ENCODE data around the gene ARHGEF40. TPM values are rescaled to one million over a fixed set of nuclear protein-coding genes. Genes with fewer than 3 reads are reported as not detected.
A peak's percentile ranks its signal among the peaks of the same experiment; 100 is the strongest.

The ARHGEF40 gene
- total and polyA plus RNA-seq, 10 of the 15 experiments (the other 5 are each of a cell fraction or from before 2014, with no cell fraction given): 0.03 to 0.31 (median 0.08) TPM; not detected in 2

DNA sequence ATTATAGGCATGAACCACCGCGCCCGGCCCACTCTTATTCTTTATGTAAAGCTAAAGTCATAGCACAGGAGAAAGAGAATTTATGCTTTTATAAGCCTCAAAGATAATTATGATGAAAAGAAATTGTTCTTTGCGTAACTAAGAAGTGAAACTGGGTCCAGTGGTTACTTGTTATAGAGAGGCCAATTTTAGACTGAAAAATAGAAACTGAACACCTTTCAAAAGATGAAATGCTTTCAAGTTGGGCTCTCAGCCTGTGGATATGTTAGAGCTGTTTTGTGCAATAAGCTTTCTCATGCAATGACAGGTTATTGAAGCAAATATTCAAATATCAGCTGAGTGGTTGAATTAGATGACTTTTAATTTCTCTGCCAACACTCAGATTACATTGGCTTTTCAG lies 38.7 kb downstream of the ARHGEF40 start:
- Histone ChIP-seq H3K9me3 (replicated peaks; ENCODE audit: control insufficient read depth, insufficient read depth, low read length) (no peaks in the 10 kb centered on the region; the same call in 2 of the 3 replicates), H3K27ac (ENCODE audit: control insufficient read depth, insufficient read depth) (peak overlapping the region; percentile 52), H3K4me3 (no peak overlapping the region), H3K79me2 (ENCODE audit: control insufficient read depth, insufficient read depth, low read length) (no peaks in the 10 kb centered on the region), H2AFZ (ENCODE audit: control insufficient read depth, low read depth, low read length) (no peak overlapping the region), H3K9ac (ENCODE audit: control insufficient read depth, insufficient read depth, low read length) (no peak overlapping the region), H3K27me3 (replicated peaks in 1 of 2; ENCODE audit: control insufficient read depth in 2 of 2, insufficient read depth in 2 of 2, low read length in 1 of 2) (no peaks in the 10 kb centered on the region), H3K4me2 (ENCODE audit: control insufficient read depth, insufficient read depth) (peak overlapping the region; percentile 53), H3K36me3 (ENCODE audit: control insufficient read depth in 2 of 2, insufficient read depth in 2 of 2, low read length in 1 of 2) (no peaks in the 10 kb centered on the region), H4K20me1 (ENCODE audit: control insufficient read depth, insufficient read depth) (no peaks in the 10 kb centered on the region), H3K4me1 (ENCODE audit: control insufficient read depth, insufficient read depth, low read length) (peaks cover 30% of the 10 kb centered on the region)
- intact Hi-C loops (cut with micrococcal nuclease; ENCODE audit: unreplicated experiment) (no loop called here), in situ Hi-C loops (cut with MboI) (no loop called here)
- 75% methylated on average over 4 of the region's 4 CpGs for WGBS (ENCODE audit: insufficient coverage, insufficient replicate concordance, low lambda C conversion rate, missing lambda C conversion rate)
- ChIA-PET POLR2A (interaction anchor here (0.6 to 1.6 kb wide), 2 partner anchors 37 to 197 kb away, joined by 4 to 6 read pairs; no protein-coding TSS in a partner anchor), SMC1A (ENCODE audit: uncharacterized antibody, unreplicated experiment) (interaction anchor here (0.7 to 8.3 kb wide), 8 partner anchors 9 to 198 kb away, joined by 3 to 99 read pairs (median 5); no protein-coding TSS in a partner anchor), RAD21 (ENCODE audit: unreplicated experiment) (interaction anchor here (0.6 to 3.3 kb wide), 5 partner anchors 17 to 94 kb away, joined by 3 to 13 read pairs (median 5); partner anchors contain the start of gene ARHGEF40), CTCF (interaction anchor here (0.6 to 10.6 kb wide), 7 partner anchors 14 to 418 kb away, joined by 3 to 253 read pairs (median 11); partner anchors contain the start of genes ARHGEF40 and SALL2)
- FAIRE-seq: no peak
- ATAC-seq: peak; percentile 23
- BruUV-seq (replicated peaks): no TSS peak
- no peak for DNase-seq (ENCODE audit: low read depth, low spot score)
- TF ChIP-seq RAD51 (IDR thresholded peaks at IDR 0.05) (no peak), MEF2A (IDR thresholded peaks at IDR 0.05; ENCODE audit: insufficient read depth, low read depth, low read length) (peak; percentile 73), RUNX3 (IDR thresholded peaks at IDR 0.05; ENCODE audit: low read length) (peak; percentile 56), FOXK2 (IDR thresholded peaks at IDR 0.05) (no peak), IRF4 (IDR thresholded peaks at IDR 0.05; ENCODE audit: low read depth, low read length) (no peak), ZNF274 (IDR thresholded peaks at IDR 0.05; ENCODE audit: insufficient read depth, insufficient read length) (no peak), BRCA1 (IDR thresholded peaks at IDR 0.05; ENCODE audit: low read depth, low read length) (no peak), TCF12 (IDR thresholded peaks at IDR 0.05; ENCODE audit: low read depth, low read length) (no peak), LARP7 (IDR thresholded peaks at IDR 0.05) (no peak)
- TF ChIP-seq, protein P1, sequence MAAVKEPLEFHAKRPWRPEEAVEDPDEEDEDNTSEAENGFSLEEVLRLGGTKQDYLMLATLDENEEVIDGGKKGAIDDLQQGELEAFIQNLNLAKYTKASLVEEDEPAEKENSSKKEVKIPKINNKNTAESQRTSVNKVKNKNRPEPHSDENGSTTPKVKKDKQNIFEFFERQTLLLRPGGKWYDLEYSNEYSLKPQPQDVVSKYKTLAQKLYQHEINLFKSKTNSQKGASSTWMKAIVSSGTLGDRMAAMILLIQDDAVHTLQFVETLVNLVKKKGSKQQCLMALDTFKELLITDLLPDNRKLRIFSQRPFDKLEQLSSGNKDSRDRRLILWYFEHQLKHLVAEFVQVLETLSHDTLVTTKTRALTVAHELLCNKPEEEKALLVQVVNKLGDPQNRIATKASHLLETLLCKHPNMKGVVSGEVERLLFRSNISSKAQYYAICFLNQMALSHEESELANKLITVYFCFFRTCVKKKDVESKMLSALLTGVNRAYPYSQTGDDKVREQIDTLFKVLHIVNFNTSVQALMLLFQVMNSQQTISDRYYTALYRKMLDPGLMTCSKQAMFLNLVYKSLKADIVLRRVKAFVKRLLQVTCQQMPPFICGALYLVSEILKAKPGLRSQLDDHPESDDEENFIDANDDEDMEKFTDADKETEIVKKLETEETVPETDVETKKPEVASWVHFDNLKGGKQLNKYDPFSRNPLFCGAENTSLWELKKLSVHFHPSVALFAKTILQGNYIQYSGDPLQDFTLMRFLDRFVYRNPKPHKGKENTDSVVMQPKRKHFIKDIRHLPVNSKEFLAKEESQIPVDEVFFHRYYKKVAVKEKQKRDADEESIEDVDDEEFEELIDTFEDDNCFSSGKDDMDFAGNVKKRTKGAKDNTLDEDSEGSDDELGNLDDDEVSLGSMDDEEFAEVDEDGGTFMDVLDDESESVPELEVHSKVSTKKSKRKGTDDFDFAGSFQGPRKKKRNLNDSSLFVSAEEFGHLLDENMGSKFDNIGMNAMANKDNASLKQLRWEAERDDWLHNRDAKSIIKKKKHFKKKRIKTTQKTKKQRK (IDR thresholded peaks at IDR 0.05; ENCODE audit: low read depth, low read length): no peak
- TF ChIP-seq, protein P2, sequence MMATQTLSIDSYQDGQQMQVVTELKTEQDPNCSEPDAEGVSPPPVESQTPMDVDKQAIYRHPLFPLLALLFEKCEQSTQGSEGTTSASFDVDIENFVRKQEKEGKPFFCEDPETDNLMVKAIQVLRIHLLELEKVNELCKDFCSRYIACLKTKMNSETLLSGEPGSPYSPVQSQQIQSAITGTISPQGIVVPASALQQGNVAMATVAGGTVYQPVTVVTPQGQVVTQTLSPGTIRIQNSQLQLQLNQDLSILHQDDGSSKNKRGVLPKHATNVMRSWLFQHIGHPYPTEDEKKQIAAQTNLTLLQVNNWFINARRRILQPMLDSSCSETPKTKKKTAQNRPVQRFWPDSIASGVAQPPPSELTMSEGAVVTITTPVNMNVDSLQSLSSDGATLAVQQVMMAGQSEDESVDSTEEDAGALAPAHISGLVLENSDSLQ (IDR thresholded peaks at IDR 0.05): no peak
- TF ChIP-seq, protein P3, sequence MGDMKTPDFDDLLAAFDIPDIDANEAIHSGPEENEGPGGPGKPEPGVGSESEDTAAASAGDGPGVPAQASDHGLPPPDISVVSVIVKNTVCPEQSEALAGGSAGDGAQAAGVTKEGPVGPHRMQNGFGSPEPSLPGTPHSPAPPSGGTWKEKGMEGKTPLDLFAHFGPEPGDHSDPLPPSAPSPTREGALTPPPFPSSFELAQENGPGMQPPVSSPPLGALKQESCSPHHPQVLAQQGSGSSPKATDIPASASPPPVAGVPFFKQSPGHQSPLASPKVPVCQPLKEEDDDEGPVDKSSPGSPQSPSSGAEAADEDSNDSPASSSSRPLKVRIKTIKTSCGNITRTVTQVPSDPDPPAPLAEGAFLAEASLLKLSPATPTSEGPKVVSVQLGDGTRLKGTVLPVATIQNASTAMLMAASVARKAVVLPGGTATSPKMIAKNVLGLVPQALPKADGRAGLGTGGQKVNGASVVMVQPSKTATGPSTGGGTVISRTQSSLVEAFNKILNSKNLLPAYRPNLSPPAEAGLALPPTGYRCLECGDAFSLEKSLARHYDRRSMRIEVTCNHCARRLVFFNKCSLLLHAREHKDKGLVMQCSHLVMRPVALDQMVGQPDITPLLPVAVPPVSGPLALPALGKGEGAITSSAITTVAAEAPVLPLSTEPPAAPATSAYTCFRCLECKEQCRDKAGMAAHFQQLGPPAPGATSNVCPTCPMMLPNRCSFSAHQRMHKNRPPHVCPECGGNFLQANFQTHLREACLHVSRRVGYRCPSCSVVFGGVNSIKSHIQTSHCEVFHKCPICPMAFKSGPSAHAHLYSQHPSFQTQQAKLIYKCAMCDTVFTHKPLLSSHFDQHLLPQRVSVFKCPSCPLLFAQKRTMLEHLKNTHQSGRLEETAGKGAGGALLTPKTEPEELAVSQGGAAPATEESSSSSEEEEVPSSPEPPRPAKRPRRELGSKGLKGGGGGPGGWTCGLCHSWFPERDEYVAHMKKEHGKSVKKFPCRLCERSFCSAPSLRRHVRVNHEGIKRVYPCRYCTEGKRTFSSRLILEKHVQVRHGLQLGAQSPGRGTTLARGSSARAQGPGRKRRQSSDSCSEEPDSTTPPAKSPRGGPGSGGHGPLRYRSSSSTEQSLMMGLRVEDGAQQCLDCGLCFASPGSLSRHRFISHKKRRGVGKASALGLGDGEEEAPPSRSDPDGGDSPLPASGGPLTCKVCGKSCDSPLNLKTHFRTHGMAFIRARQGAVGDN (IDR thresholded peaks at IDR 0.05): no peak
- TF ChIP-seq, protein P4, sequence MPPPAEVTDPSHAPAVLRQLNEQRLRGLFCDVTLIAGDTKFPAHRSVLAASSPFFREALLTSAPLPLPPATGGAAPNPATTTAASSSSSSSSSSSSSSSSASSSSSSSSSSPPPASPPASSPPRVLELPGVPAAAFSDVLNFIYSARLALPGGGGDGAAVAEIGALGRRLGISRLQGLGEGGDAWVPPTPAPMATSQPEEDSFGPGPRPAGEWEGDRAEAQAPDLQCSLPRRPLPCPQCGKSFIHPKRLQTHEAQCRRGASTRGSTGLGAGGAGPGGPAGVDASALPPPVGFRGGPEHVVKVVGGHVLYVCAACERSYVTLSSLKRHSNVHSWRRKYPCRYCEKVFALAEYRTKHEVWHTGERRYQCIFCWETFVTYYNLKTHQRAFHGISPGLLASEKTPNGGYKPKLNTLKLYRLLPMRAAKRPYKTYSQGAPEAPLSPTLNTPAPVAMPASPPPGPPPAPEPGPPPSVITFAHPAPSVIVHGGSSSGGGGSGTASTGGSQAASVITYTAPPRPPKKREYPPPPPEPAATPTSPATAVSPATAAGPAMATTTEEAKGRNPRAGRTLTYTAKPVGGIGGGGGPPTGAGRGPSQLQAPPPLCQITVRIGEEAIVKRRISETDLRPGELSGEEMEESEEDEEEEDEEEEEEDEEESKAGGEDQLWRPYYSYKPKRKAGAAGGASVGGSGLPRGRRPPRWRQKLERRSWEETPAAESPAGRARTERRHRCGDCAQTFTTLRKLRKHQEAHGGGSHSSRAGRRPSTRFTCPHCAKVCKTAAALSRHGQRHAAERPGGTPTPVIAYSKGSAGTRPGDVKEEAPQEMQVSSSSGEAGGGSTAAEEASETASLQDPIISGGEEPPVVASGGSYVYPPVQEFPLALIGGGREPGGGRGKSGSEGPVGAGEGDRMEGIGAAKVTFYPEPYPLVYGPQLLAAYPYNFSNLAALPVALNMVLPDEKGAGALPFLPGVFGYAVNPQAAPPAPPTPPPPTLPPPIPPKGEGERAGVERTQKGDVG (CRISPR knock-in tag; IDR thresholded peaks at IDR 0.05): no peak

Measured in GM12878 (cell line).